SK-N-SH treated with all-trans-retinoic acid at 6 μM for 48 hours (cell line): ENCODE results near the gene RASA2.

ENCODE experiments used
- ISL1 ChIP-seq: fragments of 250-450 bp; sonication (Bioruptor Pico); IDR thresholded peaks from 2 replicates; pipeline ENCODE4 v2.1.2; 2022; ENCODE audit warnings: mild to moderate bottlenecking, moderate library complexity
- ZFP3 ChIP-seq: fragments of 250-450 bp; sonication (Bioruptor Pico); IDR thresholded peaks from 2 replicates; pipeline ENCODE4 v1.5.0; 2020; ENCODE audit warnings: mild to moderate bottlenecking, moderate library complexity
- ZNF565 ChIP-seq: fragments of 450-650 bp; formaldehyde crosslinking; conservative IDR thresholded peaks from 2 replicates; pipeline ENCODE4 v1.5.0; 2020; ENCODE audit warnings: low read depth, mild to moderate bottlenecking, moderate library complexity
- ZNF70 ChIP-seq: fragments of 450-650 bp; formaldehyde crosslinking; IDR thresholded peaks from 2 replicates; pipeline ENCODE4 v1.5.0; 2020; ENCODE audit warnings: mild to moderate bottlenecking, moderate library complexity

DNA sequence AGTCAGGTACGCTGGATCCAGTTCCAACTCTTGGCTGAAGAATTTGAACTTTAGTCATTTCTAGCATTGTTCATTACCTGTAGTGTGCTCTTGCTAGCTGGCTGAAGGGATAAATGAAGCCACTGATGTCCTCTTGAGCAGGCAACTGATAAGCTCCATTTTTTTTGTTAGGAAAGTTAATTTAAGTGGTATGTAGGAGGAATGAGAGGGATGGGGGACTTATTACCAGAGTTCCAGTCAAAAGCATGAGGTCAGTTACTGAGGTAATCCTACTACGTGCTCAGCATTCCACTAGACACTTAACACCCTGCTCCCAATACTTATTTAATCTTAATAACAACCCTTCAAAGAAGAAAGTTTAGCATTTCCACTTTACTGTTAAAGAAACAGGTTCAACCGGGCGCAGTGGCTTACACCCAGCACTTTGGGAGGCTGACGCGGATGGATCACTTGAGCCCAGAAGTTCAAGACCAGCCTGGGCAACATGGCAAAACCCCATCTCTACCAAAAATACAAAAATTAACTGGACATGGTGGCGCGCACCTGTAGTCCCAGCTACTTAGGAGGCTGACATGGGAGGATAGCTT is 2.0 kb upstream of the RASA2 start:
- TF ChIP-seq ZNF565 (CRISPR knock-in tag) (no peak), ZNF70 (CRISPR knock-in tag) (no peak), ZFP3 (CRISPR knock-in tag) (no peak), ISL1 (CRISPR knock-in tag) (no peak)
